DOHH2 (cell line): ENCODE data around the gene APC.

ENCODE experiments used
- H3F3A ChIP-seq: fragments of 200-600 bp; sonication (generic), shearing (Covaris generic); 2 replicates; pipeline ENCODE4 v1.6.0; 2016; ENCODE audit warnings: antibody characterized with exemption, mild to moderate bottlenecking; ENCODE audit not compliant: control insufficient read depth, insufficient read depth
- H3K27ac ChIP-seq: fragments of 200-600 bp; sonication (generic); 2 replicates; pipeline ENCODE4 v1.5.1; 2014; ENCODE audit warnings: low read depth, mild to moderate bottlenecking, low read length, moderate library complexity
- H3K27me3 ChIP-seq: fragments of 200-600 bp; sonication (generic); 2 replicates; pipeline ENCODE4 v1.6.1; 2014; ENCODE audit warnings: mild to moderate bottlenecking, low read length, mixed read lengths; ENCODE audit not compliant: control insufficient read depth
- H3K36me3 ChIP-seq: fragments of 200-600 bp; sonication (generic); 2 replicates; pipeline ENCODE4 v1.6.1; 2014; ENCODE audit warnings: mild to moderate bottlenecking, low read length, moderate library complexity, mixed read lengths; ENCODE audit not compliant: control insufficient read depth
- H3K4me1 ChIP-seq: fragments of 200-600 bp; sonication (generic); 2 replicates; pipeline ENCODE4 v1.6.1; 2014; ENCODE audit warnings: mild to moderate bottlenecking, low read length, mixed read lengths; ENCODE audit not compliant: control insufficient read depth
- H3K4me2 ChIP-seq: fragments of 200-600 bp; sonication (generic); 2 replicates; pipeline ENCODE4 v1.6.0; 2014; ENCODE audit warnings: mild to moderate bottlenecking, low read length, moderate library complexity
- H3K4me3 ChIP-seq: fragments of 200-600 bp; sonication (generic); 2 replicates; pipeline ENCODE4 v1.5.1; 2014; ENCODE audit warnings: mild to moderate bottlenecking, low read length, mixed read lengths
- H3K79me2 ChIP-seq: fragments of 200-600 bp; sonication (generic); 2 replicates; pipeline ENCODE4 v1.6.1; 2014; ENCODE audit warnings: mild to moderate bottlenecking, low read length, mixed read lengths; ENCODE audit not compliant: control insufficient read depth
- H3K9me2 ChIP-seq: fragments of 200-600 bp; sonication (generic); replicated peaks from 2 replicates; pipeline ENCODE4 v1.6.1; 2014; ENCODE audit warnings: mild to moderate bottlenecking, low read length, mixed read lengths; ENCODE audit not compliant: control insufficient read depth
- H3K9me3 ChIP-seq: fragments of 200-600 bp; sonication (generic); 2 replicates; pipeline ENCODE4 v1.6.1; 2014; ENCODE audit warnings: antibody characterized with exemption, low read length, mixed read lengths; ENCODE audit not compliant: control insufficient read depth, insufficient read depth
- H4K20me1 ChIP-seq: fragments of 200-600 bp; sonication (generic); 2 replicates; pipeline ENCODE4 v1.6.0; 2014; ENCODE audit warnings: low read depth, mild to moderate bottlenecking, antibody characterized with exemption, low read length, moderate library complexity; ENCODE audit not compliant: control insufficient read depth, insufficient read depth
- EZH2phosphoT487 ChIP-seq: fragments of 200-600 bp; sonication (generic); IDR thresholded peaks from 2 replicates; pipeline ENCODE4 v1.6.1; 2017; ENCODE audit warnings: borderline replicate concordance, mild to moderate bottlenecking, antibody characterized with exemption, low read length, moderate library complexity, mixed read lengths
- TF ChIP-seq, protein P1 (sequence below): fragments of 200-600 bp; sonication (generic); IDR thresholded peaks from one replicate; pipeline ENCODE4 v1.5.1; 2014; ENCODE audit warnings: antibody characterized with exemption, mild to moderate bottlenecking, low read depth, low read length; ENCODE audit not compliant: poor library complexity, severe bottlenecking

APC gene

DNA sequence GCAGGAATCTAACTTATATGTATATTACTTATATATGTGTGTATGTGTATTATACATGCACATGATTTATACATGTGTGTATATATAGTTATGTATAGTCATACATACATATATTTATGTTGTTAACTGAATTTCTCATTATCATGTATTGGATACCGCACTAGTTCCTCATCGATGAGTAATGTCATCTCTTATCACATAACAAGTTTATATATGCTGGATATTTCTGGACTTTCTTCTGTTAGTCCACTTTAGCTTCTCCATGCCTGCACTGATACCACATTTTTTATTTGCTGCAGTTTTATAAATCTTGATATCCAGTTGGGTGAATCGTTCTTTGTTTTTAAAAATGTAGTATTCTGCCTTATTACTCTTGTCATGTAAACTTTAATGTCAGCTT is 50.2 kb downstream of the APC start:
- Histone ChIP-seq H3K9me3 (no peaks in the 10 kb centered on the region), H3K27ac (no peak overlapping the region), H3K4me2 (no peak overlapping the region), H3K79me2 (no peaks in the 10 kb centered on the region), H4K20me1 (no peaks in the 10 kb centered on the region), H3K4me3 (no peak overlapping the region), H3K9me2 (no peaks in the 10 kb centered on the region), H3K36me3 (peaks cover 5% of the 10 kb centered on the region), H3K4me1 (no peaks in the 10 kb centered on the region), H3F3A (0 out of 2 replicates have a peak, but pooled peaks cover 3% of the 10 kb centered on the region), H3K27me3 (no peaks in the 10 kb centered on the region)
- TF ChIP-seq EZH2phosphoT487 = no peak

DNA sequence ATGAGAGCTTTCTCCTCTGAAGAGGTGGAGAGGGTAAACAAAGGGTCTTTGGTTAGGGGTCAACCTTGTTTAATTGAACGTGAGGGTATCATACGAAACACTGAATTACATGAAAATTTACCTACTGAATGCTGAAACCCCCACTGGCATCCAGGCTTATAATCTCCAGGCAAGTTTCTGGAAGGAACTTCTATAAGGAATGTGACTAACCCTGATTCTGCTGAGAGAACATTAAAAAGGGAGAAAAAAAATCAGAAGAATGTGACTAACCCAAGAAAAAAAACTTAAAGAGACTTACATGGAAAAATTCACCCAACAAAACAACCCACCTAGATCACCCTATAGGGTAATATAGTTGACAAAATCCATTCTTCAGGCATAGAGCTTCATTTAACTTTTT is 55.5 kb downstream of the APC start:
- H3K36me3 ChIP-seq = peaks cover 41% of the 10 kb centered on the region

GRCh38 chr5:112794410-112794809 is 56.7 kb downstream of the APC start:
- H3K9me2 ChIP-seq = no peaks in the 10 kb centered on the region
- peak overlapping the region; percentile 97 for H3K27ac ChIP-seq
- H3K9me3 ChIP-seq = no peaks in the 10 kb centered on the region
- no peak for TF ChIP-seq EZH2phosphoT487
- TF ChIP-seq, protein P1, sequence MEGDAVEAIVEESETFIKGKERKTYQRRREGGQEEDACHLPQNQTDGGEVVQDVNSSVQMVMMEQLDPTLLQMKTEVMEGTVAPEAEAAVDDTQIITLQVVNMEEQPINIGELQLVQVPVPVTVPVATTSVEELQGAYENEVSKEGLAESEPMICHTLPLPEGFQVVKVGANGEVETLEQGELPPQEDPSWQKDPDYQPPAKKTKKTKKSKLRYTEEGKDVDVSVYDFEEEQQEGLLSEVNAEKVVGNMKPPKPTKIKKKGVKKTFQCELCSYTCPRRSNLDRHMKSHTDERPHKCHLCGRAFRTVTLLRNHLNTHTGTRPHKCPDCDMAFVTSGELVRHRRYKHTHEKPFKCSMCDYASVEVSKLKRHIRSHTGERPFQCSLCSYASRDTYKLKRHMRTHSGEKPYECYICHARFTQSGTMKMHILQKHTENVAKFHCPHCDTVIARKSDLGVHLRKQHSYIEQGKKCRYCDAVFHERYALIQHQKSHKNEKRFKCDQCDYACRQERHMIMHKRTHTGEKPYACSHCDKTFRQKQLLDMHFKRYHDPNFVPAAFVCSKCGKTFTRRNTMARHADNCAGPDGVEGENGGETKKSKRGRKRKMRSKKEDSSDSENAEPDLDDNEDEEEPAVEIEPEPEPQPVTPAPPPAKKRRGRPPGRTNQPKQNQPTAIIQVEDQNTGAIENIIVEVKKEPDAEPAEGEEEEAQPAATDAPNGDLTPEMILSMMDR = no peak
- peaks cover 12% of the 10 kb centered on the region for H3F3A ChIP-seq
- H3K27me3 ChIP-seq = no peaks in the 10 kb centered on the region
- no peak overlapping the region for H3K4me3 ChIP-seq
- no peak overlapping the region for H3K4me2 ChIP-seq
- H3K36me3 ChIP-seq = peaks cover 47% of the 10 kb centered on the region
- peaks cover 22% of the 10 kb centered on the region for H3K79me2 ChIP-seq
- no peaks in the 10 kb centered on the region for H4K20me1 ChIP-seq
- peaks cover 45% of the 10 kb centered on the region for H3K4me1 ChIP-seq

More for the DNA sequence above, 55.5 kb downstream of the APC start:
- Histone ChIP-seq H3K4me1 (peaks cover 38% of the 10 kb centered on the region), H4K20me1 (no peaks in the 10 kb centered on the region), H3K9me2 (no peaks in the 10 kb centered on the region), H3F3A (peaks cover 12% of the 10 kb centered on the region), H3K4me2 (no peak overlapping the region), H3K27me3 (no peaks in the 10 kb centered on the region), H3K4me3 (no peak overlapping the region), H3K9me3 (no peaks in the 10 kb centered on the region), H3K27ac (no peak overlapping the region), H3K79me2 (peaks cover 15% of the 10 kb centered on the region)
- TF ChIP-seq, protein P1 = no peak
- no peak for TF ChIP-seq EZH2phosphoT487

- H4K20me1 ChIP-seq = no peaks in the 10 kb centered on the region
- H3K79me2 ChIP-seq = peaks cover 27% of the 10 kb centered on the region
- no peak for TF ChIP-seq EZH2phosphoT487
- TF ChIP-seq, protein P1 = no peak
- H3K27ac ChIP-seq = peak overlapping the region; percentile 97
- no peaks in the 10 kb centered on the region for H3K9me3 ChIP-seq
- H3K4me1 ChIP-seq = peaks cover 51% of the 10 kb centered on the region
- H3K27me3 ChIP-seq = no peaks in the 10 kb centered on the region
- H3K4me3 ChIP-seq = peak overlapping the region; percentile 55
- peaks cover 50% of the 10 kb centered on the region for H3K36me3 ChIP-seq
- H3K4me2 ChIP-seq = peak overlapping the region; percentile 91
- no peaks in the 10 kb centered on the region for H3K9me2 ChIP-seq
- peaks cover 12% of the 10 kb centered on the region for H3F3A ChIP-seq
These were observed 57.7 kb downstream of the APC start for GRCh38 chr5:112795342-112795741.
